ENCODE results near the gene SC5D. TPM values are rescaled to one million over a fixed set of nuclear protein-coding genes. Genes with fewer than 3 reads are reported as not detected.

The SC5D gene
- total RNA-seq, 1 experiment from 2014 or later = 38.4 TPM

- BruUV-seq (replicated peaks) = no TSS peak
- Histone ChIP-seq H3K4me2 (ENCODE audit: low read length) (peak overlapping the region; percentile 14; the same call in 1 of the 2 replicates), H3K36me3 (ENCODE audit: low read depth, low read length) (no peaks in the 10 kb centered on the region), H3K27ac (ENCODE audit: low read length) (no peak overlapping the region), H3K4me3 (ENCODE audit: low read length) (no peak overlapping the region), H3K27me3 (ENCODE audit: low read length) (no peaks in the 10 kb centered on the region), H3K4me1 (ENCODE audit: insufficient read depth, low read length) (peaks cover 45% of the 10 kb centered on the region), H3K9me2 (replicated peaks; ENCODE audit: low read length) (no peaks in the 10 kb centered on the region), H2AFZ (ENCODE audit: low read length) (no peak overlapping the region), H3F3A (ENCODE audit: low read length, unreplicated experiment) (no peaks in the 10 kb centered on the region), H3K9me3 (ENCODE audit: low read length) (no peaks in the 10 kb centered on the region), H3K9ac (ENCODE audit: low read length) (no peak overlapping the region), H4K20me1 (ENCODE audit: low read length) (no peaks in the 10 kb centered on the region), H3K79me2 (ENCODE audit: low read length) (no peaks in the 10 kb centered on the region)
- POLR2A ChIA-PET (ENCODE audit: unreplicated experiment) = no interaction called here
- DNase-seq (peak; percentile 72), ATAC-seq (peak; percentile 69)
- CTCF ChIA-PET = no interaction called here
- TF ChIP-seq EZH2phosphoT487 (IDR thresholded peaks at IDR 0.05; ENCODE audit: borderline replicate concordance, low read length) (no peak), CTCF (conservative IDR thresholded peaks at IDR 0.05; ENCODE audit: low read depth, low read length) (peak; percentile 86)
- intact Hi-C loops (cut with micrococcal nuclease) = loop anchor here (1.0 to 2.0 kb wide), 2 partner anchors 43 to 342 kb away; partner anchors contain the start of gene SC5D
These were observed 43.4 kb upstream of the SC5D start for GRCh38 chr11:121249039-121249663.

GRCh38 chr11:121250843-121251242 is 41.7 kb upstream of the SC5D start:
- peak overlapping the region; percentile 30 for H3K4me2 ChIP-seq (ENCODE audit: low read length)
- H3K4me3 ChIP-seq (ENCODE audit: low read length) = no peak overlapping the region
- no TSS peak for BruUV-seq (replicated peaks)
- H3K9me2 ChIP-seq (replicated peaks; ENCODE audit: low read length) = no peaks in the 10 kb centered on the region
- no peaks in the 10 kb centered on the region for H4K20me1 ChIP-seq (ENCODE audit: low read length)
- no peaks in the 10 kb centered on the region for H3K79me2 ChIP-seq (ENCODE audit: low read length)
- ChIA-PET POLR2A (ENCODE audit: unreplicated experiment) (no interaction called here), CTCF (no interaction called here)
- H3F3A ChIP-seq (ENCODE audit: low read length, unreplicated experiment) = no peaks in the 10 kb centered on the region
- peaks cover 47% of the 10 kb centered on the region for H3K4me1 ChIP-seq (ENCODE audit: insufficient read depth, low read length)
- peak overlapping the region; percentile 5; the same call in 1 of the 2 replicates for H2AFZ ChIP-seq (ENCODE audit: low read length)
- TF ChIP-seq CTCF (conservative IDR thresholded peaks at IDR 0.05; ENCODE audit: low read depth, low read length) = no peak
- no peak for TF ChIP-seq EZH2 (IDR thresholded peaks at IDR 0.05; ENCODE audit: low read length, unreplicated experiment)
- no peak for TF ChIP-seq EZH2phosphoT487 (IDR thresholded peaks at IDR 0.05; ENCODE audit: borderline replicate concordance, low read length)
- no peaks in the 10 kb centered on the region for H3K36me3 ChIP-seq (ENCODE audit: low read depth, low read length)
- intact Hi-C loops (cut with micrococcal nuclease) = no loop called here
- peak; percentile 86 for DNase-seq
- no peaks in the 10 kb centered on the region for H3K9me3 ChIP-seq (ENCODE audit: low read length)
- H3K9ac ChIP-seq (ENCODE audit: low read length) = no peak overlapping the region
- ATAC-seq = peak; percentile 50
- no peaks in the 10 kb centered on the region for H3K27me3 ChIP-seq (ENCODE audit: low read length)
- peak overlapping the region; percentile 62 for H3K27ac ChIP-seq (ENCODE audit: low read length)

DNA sequence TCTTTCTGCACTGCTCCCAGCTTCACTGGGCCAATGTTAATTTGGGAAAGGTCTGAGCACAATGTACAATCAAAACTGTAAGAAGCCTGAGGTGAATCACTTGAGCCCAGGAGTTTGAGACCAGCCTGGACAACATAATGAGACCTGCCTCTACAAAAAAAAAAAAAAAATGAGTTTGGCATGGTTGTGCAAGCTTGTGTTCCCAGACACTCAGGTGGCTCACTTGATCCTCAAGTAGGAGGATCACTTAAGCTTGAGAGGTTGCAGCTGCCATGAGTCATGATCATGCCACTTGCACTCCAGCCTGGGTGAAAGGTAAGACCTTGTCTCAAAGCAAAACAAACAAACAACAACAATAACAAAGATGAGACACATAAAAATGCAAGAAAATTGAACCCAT is 38.6 kb upstream of the SC5D start:
- ATAC-seq (no peak), DNase-seq (peak; percentile 64)
- Histone ChIP-seq H3K9me2 (replicated peaks; ENCODE audit: low read length) (no peaks in the 10 kb centered on the region), H3K4me3 (ENCODE audit: low read length) (no peak overlapping the region), H3K27me3 (ENCODE audit: low read length) (no peaks in the 10 kb centered on the region), H3K36me3 (ENCODE audit: low read depth, low read length) (no peaks in the 10 kb centered on the region), H2AFZ (ENCODE audit: low read length) (no peak overlapping the region), H3F3A (ENCODE audit: low read length, unreplicated experiment) (peaks cover 3% of the 10 kb centered on the region), H3K4me2 (ENCODE audit: low read length) (no peak overlapping the region), H3K9ac (ENCODE audit: low read length) (no peak overlapping the region), H3K79me2 (ENCODE audit: low read length) (no peaks in the 10 kb centered on the region), H4K20me1 (ENCODE audit: low read length) (no peaks in the 10 kb centered on the region), H3K27ac (ENCODE audit: low read length) (no peak overlapping the region), H3K4me1 (ENCODE audit: insufficient read depth, low read length) (peaks cover 61% of the 10 kb centered on the region), H3K9me3 (ENCODE audit: low read length) (no peaks in the 10 kb centered on the region)
- intact Hi-C loops (cut with micrococcal nuclease) = no loop called here
- POLR2A ChIA-PET (ENCODE audit: unreplicated experiment) = interaction anchor here (0.7 kb wide), 1 partner anchor 212 kb away, joined by 9 read pairs; no protein-coding TSS in a partner anchor
- no TSS peak for BruUV-seq (replicated peaks)
- CTCF ChIA-PET = no interaction called here
- TF ChIP-seq CTCF (conservative IDR thresholded peaks at IDR 0.05; ENCODE audit: low read depth, low read length) (no peak), EZH2 (IDR thresholded peaks at IDR 0.05; ENCODE audit: low read length, unreplicated experiment) (no peak)

Data from PC-3 (cell line).